Measurements from ENCODE around the gene CHCHD6. TPM values are rescaled to one million over a fixed set of nuclear protein-coding genes. Genes with fewer than 3 reads are reported as not detected.

The CHCHD6 gene
- polyA plus RNA-seq, 1 donor from 2014 or later, result 102 TPM

DNA sequence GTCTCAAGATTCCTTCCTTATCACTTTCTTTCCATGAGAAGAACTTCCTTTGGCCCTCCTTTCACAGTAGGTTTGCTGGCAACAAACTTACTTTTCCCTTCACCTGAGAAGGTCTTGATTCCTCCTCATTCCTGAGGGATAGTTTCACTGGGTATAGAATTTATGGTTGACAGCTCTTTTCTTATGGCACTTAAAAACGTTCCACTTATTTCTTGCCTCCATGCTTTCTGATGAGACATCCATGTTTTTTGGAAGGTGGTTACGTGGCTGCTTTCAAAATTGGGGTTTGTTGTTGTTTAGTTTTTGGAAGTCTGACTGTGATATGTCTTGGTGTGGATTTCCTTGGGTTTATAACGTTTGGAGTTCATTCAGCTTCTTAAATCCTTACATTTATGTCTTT, 270.7 kb downstream of the CHCHD6 start:
- H3K9me2 ChIP-seq (ENCODE audit: insufficient read depth, low read length), result no peaks in the 10 kb centered on the region
- H3K27me3 ChIP-seq (ENCODE audit: insufficient read depth, low read depth, low read length), result no peaks in the 10 kb centered on the region
- no peak overlapping the region for H3K4me2 ChIP-seq (ENCODE audit: low read length)
- H3K4me3 ChIP-seq (ENCODE audit: low read length), result no peak overlapping the region
- H3K27ac ChIP-seq (ENCODE audit: low read length), result no peak overlapping the region
- no peaks in the 10 kb centered on the region for H3K36me3 ChIP-seq (ENCODE audit: insufficient read depth, low read length)
- H2AFZ ChIP-seq (ENCODE audit: low read depth, low read length), result no peak overlapping the region
- no peaks in the 10 kb centered on the region for H3K9me3 ChIP-seq (ENCODE audit: low read length)
- no peaks in the 10 kb centered on the region for H4K20me1 ChIP-seq (ENCODE audit: insufficient read depth)
- TF ChIP-seq EP300 (conservative IDR thresholded peaks at IDR 0.05; ENCODE audit: poor library complexity, severe bottlenecking), result no peak
- TF ChIP-seq MXI1 (conservative IDR thresholded peaks at IDR 0.05; ENCODE audit: poor library complexity, severe bottlenecking), result no peak
- no peak for TF ChIP-seq CTCF (IDR thresholded peaks at IDR 0.05; ENCODE audit: poor library complexity, severe bottlenecking)
- H3K9ac ChIP-seq (ENCODE audit: low read length), result no peak overlapping the region
- no peaks in the 10 kb centered on the region for H3K79me2 ChIP-seq (replicated peaks; ENCODE audit: insufficient read depth, low read length)
- H3F3A ChIP-seq (ENCODE audit: insufficient read depth, low read length, poor library complexity, severe bottlenecking), result no peaks in the 10 kb centered on the region

DNA sequence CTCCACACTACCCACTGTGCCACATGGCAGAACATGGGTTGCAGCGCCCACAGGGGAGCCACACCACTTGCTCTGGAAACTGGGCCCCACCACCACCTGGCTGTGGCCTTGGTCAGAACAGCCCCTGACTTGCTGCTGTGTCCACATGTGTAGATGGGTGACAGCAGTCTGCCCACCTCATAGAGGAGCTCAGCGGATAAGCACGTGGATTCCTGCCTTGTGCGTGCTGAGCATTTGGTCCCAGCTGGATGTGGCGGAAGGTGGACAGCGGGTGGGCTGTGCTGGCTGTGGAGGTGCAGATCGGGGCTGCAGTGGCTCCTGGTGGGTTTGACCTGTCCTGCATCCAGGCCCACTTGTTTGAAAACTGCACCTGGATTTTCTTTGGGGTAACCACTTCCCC, 272.9 kb downstream of the CHCHD6 start:
- Histone ChIP-seq H3K27me3 (ENCODE audit: insufficient read depth, low read depth, low read length) (no peaks in the 10 kb centered on the region), H3K4me2 (ENCODE audit: low read length) (no peak overlapping the region), H4K20me1 (ENCODE audit: insufficient read depth) (no peaks in the 10 kb centered on the region), H3K79me2 (replicated peaks; ENCODE audit: insufficient read depth, low read length) (no peaks in the 10 kb centered on the region), H3K9me2 (ENCODE audit: insufficient read depth, low read length) (no peaks in the 10 kb centered on the region), H3F3A (ENCODE audit: insufficient read depth, low read length, poor library complexity, severe bottlenecking) (no peaks in the 10 kb centered on the region), H3K4me3 (ENCODE audit: low read length) (no peak overlapping the region), H2AFZ (ENCODE audit: low read depth, low read length) (no peak overlapping the region), H3K36me3 (ENCODE audit: insufficient read depth, low read length) (no peaks in the 10 kb centered on the region), H3K27ac (ENCODE audit: low read length) (no peak overlapping the region), H3K9ac (ENCODE audit: low read length) (no peak overlapping the region), H3K9me3 (ENCODE audit: low read length) (no peaks in the 10 kb centered on the region)
- TF ChIP-seq SMC3 (conservative IDR thresholded peaks at IDR 0.05; ENCODE audit: poor library complexity), result no peak
- TF ChIP-seq EZH2 (IDR thresholded peaks at IDR 0.05; ENCODE audit: borderline replicate concordance, insufficient read depth, low read length, poor library complexity, severe bottlenecking), result no peak
- TF ChIP-seq, protein P1, sequence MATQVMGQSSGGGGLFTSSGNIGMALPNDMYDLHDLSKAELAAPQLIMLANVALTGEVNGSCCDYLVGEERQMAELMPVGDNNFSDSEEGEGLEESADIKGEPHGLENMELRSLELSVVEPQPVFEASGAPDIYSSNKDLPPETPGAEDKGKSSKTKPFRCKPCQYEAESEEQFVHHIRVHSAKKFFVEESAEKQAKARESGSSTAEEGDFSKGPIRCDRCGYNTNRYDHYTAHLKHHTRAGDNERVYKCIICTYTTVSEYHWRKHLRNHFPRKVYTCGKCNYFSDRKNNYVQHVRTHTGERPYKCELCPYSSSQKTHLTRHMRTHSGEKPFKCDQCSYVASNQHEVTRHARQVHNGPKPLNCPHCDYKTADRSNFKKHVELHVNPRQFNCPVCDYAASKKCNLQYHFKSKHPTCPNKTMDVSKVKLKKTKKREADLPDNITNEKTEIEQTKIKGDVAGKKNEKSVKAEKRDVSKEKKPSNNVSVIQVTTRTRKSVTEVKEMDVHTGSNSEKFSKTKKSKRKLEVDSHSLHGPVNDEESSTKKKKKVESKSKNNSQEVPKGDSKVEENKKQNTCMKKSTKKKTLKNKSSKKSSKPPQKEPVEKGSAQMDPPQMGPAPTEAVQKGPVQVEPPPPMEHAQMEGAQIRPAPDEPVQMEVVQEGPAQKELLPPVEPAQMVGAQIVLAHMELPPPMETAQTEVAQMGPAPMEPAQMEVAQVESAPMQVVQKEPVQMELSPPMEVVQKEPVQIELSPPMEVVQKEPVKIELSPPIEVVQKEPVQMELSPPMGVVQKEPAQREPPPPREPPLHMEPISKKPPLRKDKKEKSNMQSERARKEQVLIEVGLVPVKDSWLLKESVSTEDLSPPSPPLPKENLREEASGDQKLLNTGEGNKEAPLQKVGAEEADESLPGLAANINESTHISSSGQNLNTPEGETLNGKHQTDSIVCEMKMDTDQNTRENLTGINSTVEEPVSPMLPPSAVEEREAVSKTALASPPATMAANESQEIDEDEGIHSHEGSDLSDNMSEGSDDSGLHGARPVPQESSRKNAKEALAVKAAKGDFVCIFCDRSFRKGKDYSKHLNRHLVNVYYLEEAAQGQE (IDR thresholded peaks at IDR 0.05; ENCODE audit: borderline replicate concordance), result no peak
- TF ChIP-seq EP300 (conservative IDR thresholded peaks at IDR 0.05; ENCODE audit: poor library complexity, severe bottlenecking), result no peak
- TF ChIP-seq POLR2AphosphoS5 (IDR thresholded peaks at IDR 0.05), result no peak
- no peak for TF ChIP-seq CTCF (IDR thresholded peaks at IDR 0.05; ENCODE audit: poor library complexity, severe bottlenecking)
- TF ChIP-seq MXI1 (conservative IDR thresholded peaks at IDR 0.05; ENCODE audit: poor library complexity, severe bottlenecking), result no peak
- TF ChIP-seq RAD21 (conservative IDR thresholded peaks at IDR 0.05), result no peak

Measured in neural cell (in vitro differentiated cells).